Breast epithelium (tissue), 3 donors: ENCODE data around the gene CABLES1.

ENCODE experiments used
- POLR2A ChIP-seq: fragments of 450-650 bp; IDR thresholded peaks from one replicate; pipeline ENCODE4 v1.6.1; 2016; ENCODE audit warnings: antibody characterized with exemption, mild to moderate bottlenecking, moderate library complexity
- POLR2AphosphoS5 ChIP-seq, 3 donors: sonication (generic); formaldehyde crosslinking; IDR thresholded peaks; one replicate each; pipeline ENCODE4 v1.6.1; 2017; ENCODE audit warnings: antibody characterized with exemption in 3 of 3
- TF ChIP-seq, protein P1 (sequence below), 3 donors: fragments of 450-650 bp; IDR thresholded peaks; one replicate each; pipeline ENCODE4 v1.5.1; 2016 to 2017; ENCODE audit warnings: antibody characterized with exemption in 3 of 3, mild to moderate bottlenecking in 3 of 3, moderate library complexity in 3 of 3

DNA sequence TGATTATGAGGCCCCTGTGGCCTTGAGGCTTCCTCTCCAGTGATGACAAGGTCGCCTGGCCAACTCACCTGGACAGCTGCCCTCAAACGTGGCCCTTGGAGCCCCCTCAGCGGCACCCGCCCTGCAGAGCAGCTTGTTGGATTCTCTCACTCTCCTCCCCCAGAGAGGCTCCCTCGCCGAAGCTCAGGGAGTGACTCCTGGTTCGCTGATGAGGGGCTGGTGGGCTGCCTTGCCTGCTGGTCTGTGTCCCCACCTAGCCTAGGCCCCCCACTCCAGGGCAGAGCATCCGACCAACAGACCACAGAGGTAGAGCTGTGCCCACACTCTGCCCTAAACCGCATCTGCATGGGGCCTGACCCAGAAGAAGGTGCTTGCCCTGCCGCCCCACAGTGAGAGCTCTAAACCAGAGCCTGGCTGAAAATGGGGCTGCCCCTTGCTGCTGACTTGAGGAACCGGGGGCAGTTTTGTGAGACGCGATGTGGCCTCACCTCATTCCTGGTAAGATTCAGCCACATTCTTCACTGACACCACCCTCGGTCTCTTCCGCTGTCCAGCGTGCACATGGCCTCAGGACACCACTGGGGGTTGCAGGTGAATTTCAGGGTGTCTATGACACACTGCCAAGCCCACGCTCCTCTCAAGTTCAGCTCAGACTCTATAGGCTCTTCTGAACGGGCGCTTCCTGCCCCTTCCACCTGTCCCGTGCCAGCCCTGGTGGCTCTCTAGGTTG is 131.6 kb downstream of the CABLES1 start:
- TF ChIP-seq POLR2AphosphoS5 (IDR thresholded peaks at IDR 0.05) (no peak), POLR2A (no peak)
- TF ChIP-seq, protein P1, sequence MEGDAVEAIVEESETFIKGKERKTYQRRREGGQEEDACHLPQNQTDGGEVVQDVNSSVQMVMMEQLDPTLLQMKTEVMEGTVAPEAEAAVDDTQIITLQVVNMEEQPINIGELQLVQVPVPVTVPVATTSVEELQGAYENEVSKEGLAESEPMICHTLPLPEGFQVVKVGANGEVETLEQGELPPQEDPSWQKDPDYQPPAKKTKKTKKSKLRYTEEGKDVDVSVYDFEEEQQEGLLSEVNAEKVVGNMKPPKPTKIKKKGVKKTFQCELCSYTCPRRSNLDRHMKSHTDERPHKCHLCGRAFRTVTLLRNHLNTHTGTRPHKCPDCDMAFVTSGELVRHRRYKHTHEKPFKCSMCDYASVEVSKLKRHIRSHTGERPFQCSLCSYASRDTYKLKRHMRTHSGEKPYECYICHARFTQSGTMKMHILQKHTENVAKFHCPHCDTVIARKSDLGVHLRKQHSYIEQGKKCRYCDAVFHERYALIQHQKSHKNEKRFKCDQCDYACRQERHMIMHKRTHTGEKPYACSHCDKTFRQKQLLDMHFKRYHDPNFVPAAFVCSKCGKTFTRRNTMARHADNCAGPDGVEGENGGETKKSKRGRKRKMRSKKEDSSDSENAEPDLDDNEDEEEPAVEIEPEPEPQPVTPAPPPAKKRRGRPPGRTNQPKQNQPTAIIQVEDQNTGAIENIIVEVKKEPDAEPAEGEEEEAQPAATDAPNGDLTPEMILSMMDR (IDR thresholded peaks at IDR 0.05), result no peak
